Nephron progenitor cell (in vitro differentiated cells): ENCODE measurements around the gene THSD4.

Source experiments
- DNase-seq: peaks from one replicate; pipeline ENCODE4 v3.0.0; 2021
- H3K27ac Mint-ChIP-seq: 2 replicates; pipeline ENCODE4 v1.8.0; 2021; ENCODE audit warnings: mild to moderate bottlenecking, moderate library complexity, mixed read lengths
- H3K27me3 Mint-ChIP-seq: 2 replicates; pipeline ENCODE4 v1.8.0; 2021; ENCODE audit warnings: mild to moderate bottlenecking, low read depth, mixed read lengths; ENCODE audit not compliant: poor library complexity
- H3K36me3 Mint-ChIP-seq: 2 replicates; pipeline ENCODE4 v1.8.0; 2021; ENCODE audit warnings: low read depth, mixed read lengths
- H3K4me1 Mint-ChIP-seq: 2 replicates; pipeline ENCODE4 v1.8.0; 2021; ENCODE audit warnings: mixed read lengths
- H3K4me3 Mint-ChIP-seq: 2 replicates; pipeline ENCODE4 v1.8.0; 2021; ENCODE audit warnings: mild to moderate bottlenecking, moderate library complexity, mixed read lengths
- H3K9me3 Mint-ChIP-seq: 2 replicates; pipeline ENCODE4 v1.8.0; 2021; ENCODE audit warnings: mild to moderate bottlenecking, moderate library complexity, mixed read lengths
- CTCF ChIP-seq: fragments of 200-600 bp; sonication (generic); IDR thresholded peaks from 2 replicates; pipeline ENCODE4 v1.5.0; 2021; ENCODE audit warnings: antibody characterized with exemption

THSD4 gene

DNA sequence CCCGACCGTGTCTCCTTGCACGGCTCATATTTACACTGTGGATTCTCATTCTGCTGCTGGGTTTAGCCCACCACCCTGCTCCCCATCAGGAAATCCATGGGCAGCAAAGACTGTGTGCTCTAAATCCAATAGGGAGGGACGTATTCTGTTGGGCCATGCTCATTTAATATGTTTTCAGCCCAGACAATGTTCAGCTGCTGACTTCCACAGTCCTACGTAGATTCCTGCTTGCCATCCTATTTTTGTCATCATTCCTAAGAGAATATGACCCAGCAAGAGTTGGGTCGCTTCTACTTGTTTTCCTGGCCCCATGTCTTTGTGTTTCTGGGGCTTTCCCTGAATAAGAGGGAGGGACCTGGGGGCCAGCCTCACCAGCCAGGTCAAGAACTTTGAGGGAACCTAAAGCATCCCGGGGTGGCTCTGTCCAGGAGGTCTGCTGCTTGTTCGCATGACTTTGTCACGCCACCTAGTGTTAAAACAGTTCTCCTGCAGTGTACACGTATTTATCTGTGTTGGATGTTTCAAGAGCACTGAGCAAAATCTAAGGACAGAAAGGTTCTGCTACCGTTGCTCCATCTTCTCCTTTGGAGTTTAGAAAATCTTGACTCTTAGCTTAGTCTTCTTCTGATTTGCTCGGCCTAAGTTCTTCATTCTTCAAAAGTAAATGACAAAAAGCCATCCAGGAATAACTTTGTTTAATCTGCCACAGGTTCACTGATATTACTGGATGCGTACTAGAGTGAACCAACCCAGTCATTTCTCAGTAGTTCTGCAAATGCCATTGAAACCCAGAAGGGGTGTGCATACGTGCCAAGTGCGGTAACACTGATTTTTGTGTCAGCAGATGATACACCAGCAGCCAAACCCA lies 615.2 kb downstream of the THSD4 start:
- Mint-ChIP-seq H3K4me3 (no peak overlapping the region), H3K27ac (no peak overlapping the region)
- peak; percentile 43 for DNase-seq

GRCh38 chr15:71732636-71733035 lies 617.4 kb downstream of the THSD4 start:
- Mint-ChIP-seq H3K27ac (no peak overlapping the region), H3K4me1 (peaks cover 5% of the 10 kb centered on the region), H3K9me3 (no peaks in the 10 kb centered on the region), H3K36me3 (peaks cover 4% of the 10 kb centered on the region), H3K27me3 (peaks cover 3% of the 10 kb centered on the region), H3K4me3 (no peak overlapping the region)
- DNase-seq, result no peak
- no peak for TF ChIP-seq CTCF

More for the DNA sequence above, 615.2 kb downstream of the THSD4 start:
- peaks cover 5% of the 10 kb centered on the region for H3K27me3 Mint-ChIP-seq
- H3K4me1 Mint-ChIP-seq, result peaks cover 5% of the 10 kb centered on the region
- no peaks in the 10 kb centered on the region for H3K9me3 Mint-ChIP-seq
- no peaks in the 10 kb centered on the region for H3K36me3 Mint-ChIP-seq
- peak; percentile 68 for TF ChIP-seq CTCF

DNA sequence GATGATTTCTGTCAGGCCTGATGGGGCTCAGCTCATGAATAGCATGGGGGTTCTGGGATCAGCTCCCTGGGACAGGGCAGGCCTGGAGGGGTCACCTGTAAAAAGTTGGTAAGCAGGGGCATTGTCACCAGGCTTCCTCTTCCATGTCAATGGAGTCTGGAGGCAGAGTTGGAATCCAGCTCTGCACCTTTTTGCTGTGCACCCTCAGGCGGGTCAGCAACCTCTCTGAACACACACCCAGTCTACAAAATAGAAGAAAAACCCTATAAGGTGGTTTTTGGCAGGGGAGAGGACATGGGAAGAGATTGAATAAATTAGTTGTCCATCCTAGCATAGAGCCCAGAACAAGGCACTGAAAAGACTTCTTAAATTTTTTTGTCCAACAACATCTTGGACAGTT lies 617.9 kb downstream of the THSD4 start:
- Mint-ChIP-seq H3K27me3 (peaks cover 3% of the 10 kb centered on the region), H3K9me3 (no peaks in the 10 kb centered on the region), H3K27ac (no peak overlapping the region), H3K36me3 (peaks cover 5% of the 10 kb centered on the region), H3K4me3 (no peak overlapping the region), H3K4me1 (peaks cover 5% of the 10 kb centered on the region)
- DNase-seq, result no peak
- no peak for TF ChIP-seq CTCF

DNA sequence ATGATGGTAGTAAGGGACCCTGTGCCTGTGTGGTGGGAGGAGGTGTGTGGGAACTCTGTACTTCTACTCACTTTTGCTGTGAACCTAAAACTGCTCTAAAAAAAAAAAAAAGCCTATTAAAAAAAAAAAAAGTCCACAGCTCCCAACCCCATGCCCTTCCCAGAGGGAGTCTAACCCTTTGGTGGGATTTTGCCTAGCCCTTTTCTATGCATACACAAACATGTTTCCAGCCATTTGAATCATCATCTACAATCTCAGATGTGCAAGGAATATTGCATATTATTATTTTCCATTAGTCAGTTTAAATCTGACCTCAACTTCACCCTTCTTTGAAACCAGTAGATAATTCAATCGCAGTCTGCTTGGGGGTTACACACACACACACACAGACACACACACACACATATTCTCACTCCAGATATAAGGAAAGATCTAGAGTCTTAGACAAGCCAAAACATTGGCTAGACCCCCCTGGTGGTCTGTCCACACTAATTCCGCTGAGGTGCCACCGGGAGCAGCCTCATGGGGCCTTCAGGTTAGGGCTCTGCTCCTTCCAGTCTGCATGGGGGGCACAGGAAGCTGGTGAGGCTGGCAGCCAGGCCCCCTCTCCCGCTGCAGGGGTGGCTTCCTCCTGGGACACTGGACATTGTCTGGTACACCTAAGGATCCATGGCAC lies 619.6 kb downstream of the THSD4 start:
- Mint-ChIP-seq H3K9me3 (no peaks in the 10 kb centered on the region), H3K27ac (no peak overlapping the region), H3K4me1 (peaks cover 8% of the 10 kb centered on the region), H3K4me3 (no peak overlapping the region), H3K36me3 (peaks cover 5% of the 10 kb centered on the region), H3K27me3 (peaks cover 3% of the 10 kb centered on the region)
- DNase-seq, result no peak
- no peak for TF ChIP-seq CTCF

DNA sequence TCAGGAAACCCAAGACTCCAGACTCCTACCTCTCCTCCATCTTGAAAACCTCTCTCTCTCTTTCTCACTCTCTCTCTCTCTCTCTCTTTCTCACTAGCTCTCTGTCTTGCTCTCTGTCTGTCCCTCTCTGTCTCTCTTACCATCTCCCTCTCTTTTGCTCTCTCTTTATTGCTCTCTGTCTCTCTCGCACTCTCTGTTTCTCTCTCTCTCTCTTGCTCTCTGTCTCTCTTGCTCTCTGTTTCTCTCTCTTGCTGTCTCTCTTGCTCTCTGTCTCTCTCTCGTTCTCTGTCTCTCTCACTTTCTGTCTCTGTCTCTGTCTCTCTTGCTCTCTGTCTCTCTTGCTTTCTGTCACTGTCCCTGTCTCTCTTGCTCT lies 620.1 kb downstream of the THSD4 start:
- no peak overlapping the region for H3K4me3 Mint-ChIP-seq
- peaks cover 3% of the 10 kb centered on the region for H3K27me3 Mint-ChIP-seq
- TF ChIP-seq CTCF, result no peak
- H3K27ac Mint-ChIP-seq, result no peak overlapping the region
- peaks cover 5% of the 10 kb centered on the region for H3K36me3 Mint-ChIP-seq
- no peaks in the 10 kb centered on the region for H3K9me3 Mint-ChIP-seq
- no peak for DNase-seq
- H3K4me1 Mint-ChIP-seq, result peaks cover 8% of the 10 kb centered on the region
